Measurements from ENCODE around the gene ARID5B.

Gene ARID5B

GRCh38 chr10:61869774-61870525 is 31.5 kb upstream of the ARID5B start:
- no peak for TF ChIP-seq TAF1 (IDR thresholded peaks at IDR 0.05; ENCODE audit: borderline replicate concordance, insufficient read depth, low read length)
- no peak for TF ChIP-seq SIN3A (IDR thresholded peaks at IDR 0.05; ENCODE audit: borderline replicate concordance, insufficient read depth, low read length)
- TF ChIP-seq FOXP2 (optimal IDR thresholded peaks at IDR 0.05; ENCODE audit: borderline replicate concordance, extremely low read depth, extremely low read length, insufficient read depth): no peak
- TF ChIP-seq POLR2AphosphoS5 (IDR thresholded peaks at IDR 0.05; ENCODE audit: low read depth, low read length): no peak
- TF ChIP-seq, protein P1, sequence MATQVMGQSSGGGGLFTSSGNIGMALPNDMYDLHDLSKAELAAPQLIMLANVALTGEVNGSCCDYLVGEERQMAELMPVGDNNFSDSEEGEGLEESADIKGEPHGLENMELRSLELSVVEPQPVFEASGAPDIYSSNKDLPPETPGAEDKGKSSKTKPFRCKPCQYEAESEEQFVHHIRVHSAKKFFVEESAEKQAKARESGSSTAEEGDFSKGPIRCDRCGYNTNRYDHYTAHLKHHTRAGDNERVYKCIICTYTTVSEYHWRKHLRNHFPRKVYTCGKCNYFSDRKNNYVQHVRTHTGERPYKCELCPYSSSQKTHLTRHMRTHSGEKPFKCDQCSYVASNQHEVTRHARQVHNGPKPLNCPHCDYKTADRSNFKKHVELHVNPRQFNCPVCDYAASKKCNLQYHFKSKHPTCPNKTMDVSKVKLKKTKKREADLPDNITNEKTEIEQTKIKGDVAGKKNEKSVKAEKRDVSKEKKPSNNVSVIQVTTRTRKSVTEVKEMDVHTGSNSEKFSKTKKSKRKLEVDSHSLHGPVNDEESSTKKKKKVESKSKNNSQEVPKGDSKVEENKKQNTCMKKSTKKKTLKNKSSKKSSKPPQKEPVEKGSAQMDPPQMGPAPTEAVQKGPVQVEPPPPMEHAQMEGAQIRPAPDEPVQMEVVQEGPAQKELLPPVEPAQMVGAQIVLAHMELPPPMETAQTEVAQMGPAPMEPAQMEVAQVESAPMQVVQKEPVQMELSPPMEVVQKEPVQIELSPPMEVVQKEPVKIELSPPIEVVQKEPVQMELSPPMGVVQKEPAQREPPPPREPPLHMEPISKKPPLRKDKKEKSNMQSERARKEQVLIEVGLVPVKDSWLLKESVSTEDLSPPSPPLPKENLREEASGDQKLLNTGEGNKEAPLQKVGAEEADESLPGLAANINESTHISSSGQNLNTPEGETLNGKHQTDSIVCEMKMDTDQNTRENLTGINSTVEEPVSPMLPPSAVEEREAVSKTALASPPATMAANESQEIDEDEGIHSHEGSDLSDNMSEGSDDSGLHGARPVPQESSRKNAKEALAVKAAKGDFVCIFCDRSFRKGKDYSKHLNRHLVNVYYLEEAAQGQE (IDR thresholded peaks at IDR 0.05; ENCODE audit: insufficient read depth in 1 of 2, low read depth in 2 of 2, low read length in 2 of 2): no peak

- no peak for TF ChIP-seq FOXP2 (optimal IDR thresholded peaks at IDR 0.05; ENCODE audit: borderline replicate concordance, extremely low read depth, extremely low read length, insufficient read depth)
- TF ChIP-seq, protein P1 (IDR thresholded peaks at IDR 0.05; ENCODE audit: insufficient read depth in 1 of 2, low read depth in 2 of 2, low read length in 2 of 2): no peak
- TF ChIP-seq SIN3A (IDR thresholded peaks at IDR 0.05; ENCODE audit: borderline replicate concordance, insufficient read depth, low read length): no peak
- no peak for TF ChIP-seq TAF1 (IDR thresholded peaks at IDR 0.05; ENCODE audit: borderline replicate concordance, insufficient read depth, low read length)
- TF ChIP-seq POLR2AphosphoS5 (IDR thresholded peaks at IDR 0.05; ENCODE audit: low read depth, low read length): no peak
Measured at GRCh38 chr10:61870526-61870895, 31.0 kb upstream of the ARID5B start.

DNA sequence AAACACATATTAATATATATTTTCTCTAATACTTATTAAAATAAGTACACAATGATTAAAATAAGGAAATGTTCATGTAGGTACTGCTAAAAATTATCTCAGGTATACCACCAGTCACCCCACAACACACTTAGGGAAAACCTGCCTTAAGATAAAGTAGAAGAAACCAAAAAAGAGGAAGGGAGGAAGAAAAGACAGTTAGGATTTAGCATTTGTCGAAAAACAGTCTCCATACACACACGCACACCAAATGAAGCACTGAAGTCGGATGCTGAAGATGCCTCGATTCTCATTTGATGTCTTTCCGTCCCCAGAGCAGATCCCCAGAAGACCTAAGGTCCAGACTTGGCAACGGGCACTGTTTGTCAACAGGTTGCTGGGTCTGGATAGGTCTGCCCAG is 30.0 kb upstream of the ARID5B start:
- TF ChIP-seq, protein P1 (IDR thresholded peaks at IDR 0.05; ENCODE audit: insufficient read depth in 1 of 2, low read depth in 2 of 2, low read length in 2 of 2): no peak
- TF ChIP-seq SIN3A (IDR thresholded peaks at IDR 0.05; ENCODE audit: borderline replicate concordance, insufficient read depth, low read length) (no peak), POLR2AphosphoS5 (IDR thresholded peaks at IDR 0.05; ENCODE audit: low read depth, low read length) (no peak), FOXP2 (optimal IDR thresholded peaks at IDR 0.05; ENCODE audit: borderline replicate concordance, extremely low read depth, extremely low read length, insufficient read depth) (no peak), TAF1 (IDR thresholded peaks at IDR 0.05; ENCODE audit: borderline replicate concordance, insufficient read depth, low read length) (no peak)

DNA sequence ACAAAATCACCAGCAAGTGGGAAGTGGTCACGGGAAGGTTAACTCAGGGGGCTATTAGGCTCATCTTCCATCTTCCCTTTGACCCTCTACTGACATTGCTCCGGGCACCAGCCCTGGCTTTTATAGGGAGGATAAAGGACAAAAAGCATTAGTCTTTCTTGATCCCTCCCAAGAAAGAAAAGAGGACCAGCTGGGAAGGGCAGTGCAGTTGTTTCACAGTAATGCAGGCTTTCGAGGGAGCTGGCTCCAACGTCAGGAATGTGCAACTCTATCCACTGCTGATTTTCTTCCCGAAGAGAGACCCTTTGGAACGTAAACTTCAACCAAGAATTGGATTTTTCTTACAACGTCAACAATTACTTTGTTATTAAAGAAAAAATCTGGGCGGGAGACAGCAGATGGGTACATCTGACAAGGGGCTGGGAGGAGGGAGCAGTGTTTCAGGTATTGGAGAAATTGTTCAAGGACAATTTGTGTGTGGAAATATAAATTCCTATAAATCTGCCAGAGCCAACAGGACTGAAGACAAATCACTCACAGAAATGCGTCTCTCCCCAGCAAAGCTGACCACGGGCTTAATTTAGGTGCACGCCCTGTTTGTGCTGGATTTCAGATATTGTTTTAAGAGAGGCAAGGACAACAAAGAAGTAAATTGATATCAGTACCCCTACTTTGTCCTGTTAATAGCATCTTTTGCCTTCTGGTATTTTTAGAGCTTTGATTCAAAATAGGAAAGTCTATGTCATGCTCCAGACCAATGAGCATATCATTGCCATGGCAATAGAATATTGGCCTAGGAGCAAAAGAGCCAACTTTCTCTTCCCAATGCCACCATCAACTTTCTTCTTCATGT is 23.4 kb upstream of the ARID5B start:
- TF ChIP-seq SIN3A (IDR thresholded peaks at IDR 0.05; ENCODE audit: borderline replicate concordance, insufficient read depth, low read length): no peak
- TF ChIP-seq POLR2AphosphoS5 (IDR thresholded peaks at IDR 0.05; ENCODE audit: low read depth, low read length): no peak
- TF ChIP-seq TAF1 (IDR thresholded peaks at IDR 0.05; ENCODE audit: borderline replicate concordance, insufficient read depth, low read length): no peak
- TF ChIP-seq, protein P1 (IDR thresholded peaks at IDR 0.05; ENCODE audit: insufficient read depth in 1 of 2, low read depth in 2 of 2, low read length in 2 of 2): no peak
- no peak for TF ChIP-seq FOXP2 (optimal IDR thresholded peaks at IDR 0.05; ENCODE audit: borderline replicate concordance, extremely low read depth, extremely low read length, insufficient read depth)

Measured in PFSK-1 (cell line).